Activated T-cell treated with anti-CD3 and anti-CD28 coated beads for 4 hours (primary cell): ENCODE results near the gene C2CD2.

Experiments used
- DNase-seq: peaks from one replicate; pipeline ENCODE4 v3.0.0-alpha.2; 2020

C2CD2 gene

GRCh38 chr21:41836166-41837015, 117.4 kb downstream of the C2CD2 start:
- DNase-seq = no peak

- no peak for DNase-seq
Measured at GRCh38 chr21:41835711-41836154, 118.1 kb downstream of the C2CD2 start.
